ENCODE results near the gene FBXO42.

DNA sequence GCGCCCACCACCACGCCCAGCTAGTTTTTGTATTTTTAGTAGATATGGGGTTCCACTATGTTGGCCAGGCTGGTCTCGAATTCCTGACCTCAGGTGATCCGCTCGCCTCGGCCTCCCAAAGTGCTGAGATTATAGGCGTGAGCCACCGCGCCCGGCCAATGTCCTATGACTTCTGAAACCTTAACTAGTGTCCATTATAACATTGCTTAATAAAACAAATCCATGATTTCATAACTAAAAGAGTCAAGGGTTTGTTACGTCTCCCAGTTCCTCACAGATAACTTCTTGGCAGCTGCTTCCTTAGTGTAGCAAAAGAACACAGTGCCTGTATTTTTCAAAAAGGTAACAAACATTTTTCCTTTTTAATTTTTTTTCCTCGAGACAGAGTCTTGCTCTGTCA, 53.6 kb downstream of the FBXO42 start:
- TF ChIP-seq CTCF (IDR thresholded peaks at IDR 0.05) (no peak), POLR2AphosphoS5 (IDR thresholded peaks at IDR 0.05) (no peak), POLR2A (IDR thresholded peaks at IDR 0.05) (no peak)

All from breast epithelium (tissue), 3 donors.